Osteocyte (in vitro differentiated cells): Measurements from ENCODE around the gene REEP1. TPM values are rescaled to one million over a fixed set of nuclear protein-coding genes. Genes with fewer than 3 reads are reported as not detected.

Source experiments
- DNase-seq: peaks from one replicate; pipeline ENCODE4 v3.0.0; 2021; ENCODE audit warnings: mixed read lengths; ENCODE audit not compliant: unreplicated experiment; ENCODE audit errors: extremely low spot score
- H3K27ac Mint-ChIP-seq: one replicate; pipeline ENCODE4 v1.8.0; 2021; ENCODE audit warnings: mild to moderate bottlenecking, mixed read lengths; ENCODE audit not compliant: unreplicated experiment
- H3K27me3 Mint-ChIP-seq: one replicate; pipeline ENCODE4 v1.8.0; 2021; ENCODE audit warnings: mixed read lengths; ENCODE audit not compliant: unreplicated experiment
- H3K36me3 Mint-ChIP-seq: one replicate; pipeline ENCODE4 v1.8.0; 2021; ENCODE audit warnings: mixed read lengths; ENCODE audit not compliant: unreplicated experiment
- H3K4me1 Mint-ChIP-seq: one replicate; pipeline ENCODE4 v1.8.0; 2021; ENCODE audit warnings: mixed read lengths; ENCODE audit not compliant: unreplicated experiment
- H3K4me3 Mint-ChIP-seq: one replicate; pipeline ENCODE4 v1.8.0; 2021; ENCODE audit warnings: mild to moderate bottlenecking, moderate library complexity, mixed read lengths; ENCODE audit not compliant: unreplicated experiment
- H3K9me3 Mint-ChIP-seq: one replicate; pipeline ENCODE4 v1.8.0; 2021; ENCODE audit warnings: mixed read lengths; ENCODE audit not compliant: unreplicated experiment
- CTCF ChIP-seq: fragments of 200-600 bp; sonication (generic); IDR thresholded peaks from 2 replicates; pipeline ENCODE4 v1.5.0; 2021; ENCODE audit warnings: antibody characterized with exemption, mild to moderate bottlenecking, moderate library complexity
- microRNA-seq: library from miRNA; unstranded; fragments of <30 nt; microRNA quantifications from one replicate; pipeline ENCODE4 v1.1.0, GENCODE V29; 2020; ENCODE audit not compliant: unreplicated experiment
- total RNA-seq: library from RNA; stranded (reverse); gene quantifications from 2 replicates; pipeline ENCODE4 v1.2.1, GENCODE V29; 2021

The REEP1 gene
- total RNA-seq, 1 donor from 2014 or later: not detected

- H3K9me3 Mint-ChIP-seq: no peaks in the 10 kb centered on the region
- no peak for TF ChIP-seq CTCF
- no peak overlapping the region for H3K27ac Mint-ChIP-seq
- peaks cover 42% of the 10 kb centered on the region for H3K36me3 Mint-ChIP-seq
- no peak overlapping the region for H3K4me3 Mint-ChIP-seq
- peaks cover 2% of the 10 kb centered on the region for H3K4me1 Mint-ChIP-seq
- no peak for DNase-seq
- no peaks in the 10 kb centered on the region for H3K27me3 Mint-ChIP-seq
Measured at GRCh38 chr2:86171295-86171694, 166.1 kb downstream of the REEP1 start.

GRCh38 chr2:86170449-86170848 lies 167.0 kb downstream of the REEP1 start:
- Mint-ChIP-seq H3K4me1 (peaks cover 2% of the 10 kb centered on the region), H3K4me3 (no peak overlapping the region), H3K9me3 (no peaks in the 10 kb centered on the region), H3K36me3 (peaks cover 42% of the 10 kb centered on the region), H3K27me3 (no peaks in the 10 kb centered on the region), H3K27ac (no peak overlapping the region)
- no peak for DNase-seq
- no peak for TF ChIP-seq CTCF

Small RNAs within 50 kb of the gene (microRNA-seq; reads per million reads assigned to microRNA genes)
- gene MIR4779: not detected

Other genes starting within 250 kb of the REEP1 start
- 43.2 and 49.5 TPM in 2 replicates for gene POLR1A, start 231.7 kb downstream of the REEP1 start, total RNA-seq
- gene PTCD3, start 231.4 kb downstream of the REEP1 start, total RNA-seq: 70.9 and 71.8 TPM in 2 replicates
- gene IMMT, start 142.2 kb downstream of the REEP1 start, total RNA-seq: 79.9 and 81.8 TPM in 2 replicates
- gene MRPL35, start 138.2 kb downstream of the REEP1 start, total RNA-seq: 27.1 and 27.5 TPM in 2 replicates
- 38.9 and 44.8 TPM in 2 replicates for gene KDM3A, start 103.7 kb upstream of the REEP1 start, total RNA-seq
- 111 and 124 TPM in 2 replicates for gene CHMP3, start 225.8 kb upstream of the REEP1 start, total RNA-seq